KG1 (cell line): ENCODE measurements around the gene GNL1.
A peak's percentile ranks its signal among the peaks of the same experiment; 100 is the strongest.

Experiments used
- DNase-seq: peaks from one replicate; lab custom pipeline; 2025; lab: John Stamatoyannopoulos, UW

Gene GNL1

DNA sequence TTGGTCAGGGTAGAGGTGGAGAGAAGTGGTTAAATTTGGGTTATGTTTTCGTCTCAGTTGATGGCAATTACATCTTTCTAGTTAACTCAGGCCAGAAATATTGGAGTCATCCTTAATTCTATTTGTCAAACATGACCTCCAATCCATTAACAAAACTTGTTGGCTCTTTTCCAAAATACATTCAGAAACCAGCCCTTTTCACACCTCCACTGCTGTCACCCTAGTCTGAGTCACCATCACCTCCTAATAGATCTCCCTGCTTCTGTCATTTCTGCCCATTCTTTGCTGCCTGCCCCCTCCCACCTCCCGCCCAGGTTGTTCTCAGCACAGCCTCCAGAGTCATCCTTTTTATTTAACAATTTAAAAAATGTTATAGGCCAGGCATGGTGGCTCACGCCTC, 12.0 kb upstream of the GNL1 start:
- no peak for DNase-seq

DNA sequence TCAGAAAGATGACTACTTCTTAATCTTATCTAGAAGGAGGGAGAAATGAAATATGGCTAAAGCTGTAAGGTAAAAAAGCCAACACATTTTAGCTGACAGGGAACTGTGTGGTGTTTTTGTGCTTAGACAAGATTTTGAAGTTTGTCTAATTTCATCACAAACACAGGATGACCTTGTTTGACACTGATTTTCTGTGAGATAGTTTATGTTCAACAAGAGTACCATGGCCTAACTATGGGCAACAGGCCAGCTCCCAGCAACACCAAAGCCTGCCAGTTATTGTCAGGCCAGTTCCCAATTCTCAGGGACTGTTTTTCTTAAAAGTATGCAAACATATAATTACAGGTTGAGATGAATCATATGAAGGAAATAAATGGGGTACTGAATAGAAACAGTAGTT, 9.5 kb upstream of the GNL1 start:
- DNase-seq, result no peak

DNA sequence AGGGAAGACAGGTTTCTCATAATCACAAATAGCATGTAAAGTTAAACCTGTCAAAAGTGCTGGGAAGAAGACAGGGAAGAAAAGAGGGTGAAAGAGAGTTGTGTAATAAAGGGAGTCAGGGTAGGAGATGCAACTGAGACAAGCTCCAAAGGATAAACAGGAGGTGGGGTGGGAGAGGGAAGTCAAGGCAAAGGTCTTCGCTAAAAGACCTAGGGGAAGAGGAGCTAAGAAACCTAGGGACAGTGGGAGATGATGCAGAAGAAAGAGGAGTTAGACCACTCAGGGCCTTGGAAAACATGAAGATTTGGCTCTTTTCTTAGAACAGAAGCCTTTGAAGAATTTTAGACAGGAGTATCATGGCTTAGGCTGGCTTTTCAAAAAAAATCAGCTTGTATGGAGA, 7.8 kb upstream of the GNL1 start:
- no peak for DNase-seq

DNA sequence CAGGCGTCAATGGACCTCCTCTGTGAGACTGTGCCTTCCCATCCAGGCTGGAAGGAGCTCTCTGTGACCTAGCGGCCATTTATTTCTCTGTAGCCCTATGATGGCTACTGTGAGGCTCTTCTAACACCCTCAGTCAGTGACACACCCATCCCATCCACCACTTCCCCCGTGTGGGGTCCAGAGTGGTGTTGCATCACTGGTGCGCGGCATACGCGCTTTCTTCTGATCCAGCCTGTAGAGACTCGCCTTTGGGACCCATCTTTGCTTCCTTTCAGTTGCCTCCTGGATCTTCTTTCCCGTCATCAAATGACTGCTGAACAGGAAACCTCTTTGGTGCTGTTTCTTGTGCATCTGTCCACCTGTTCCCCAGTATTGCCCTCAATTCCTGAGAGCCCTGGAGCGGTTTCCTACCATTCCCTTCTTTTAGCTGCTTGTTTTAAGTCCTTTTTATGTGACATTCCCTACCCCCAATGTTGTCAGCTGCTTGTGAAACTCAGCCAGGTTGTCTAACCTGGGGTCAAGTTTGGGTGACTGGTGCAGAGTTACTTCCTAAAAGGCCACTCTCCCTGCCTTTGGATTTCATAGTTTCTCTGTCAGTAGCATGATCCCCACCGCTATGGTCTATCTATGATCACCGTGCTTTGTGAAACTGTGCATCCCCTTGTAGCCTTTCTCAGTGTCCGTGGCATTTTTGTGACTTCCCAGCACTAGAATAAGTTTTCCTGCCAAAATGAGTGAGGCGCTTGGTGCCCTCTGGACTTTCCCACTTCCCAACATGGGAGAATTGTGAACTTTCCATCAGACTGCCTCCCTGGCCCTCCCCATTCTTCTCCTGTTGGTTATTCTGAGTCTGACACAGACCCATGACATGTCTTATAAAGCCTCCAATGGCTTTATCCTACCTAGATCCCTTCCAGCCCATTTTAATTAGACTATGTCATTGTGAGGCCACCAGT, 6.5 kb upstream of the GNL1 start:
- no peak for DNase-seq

DNA sequence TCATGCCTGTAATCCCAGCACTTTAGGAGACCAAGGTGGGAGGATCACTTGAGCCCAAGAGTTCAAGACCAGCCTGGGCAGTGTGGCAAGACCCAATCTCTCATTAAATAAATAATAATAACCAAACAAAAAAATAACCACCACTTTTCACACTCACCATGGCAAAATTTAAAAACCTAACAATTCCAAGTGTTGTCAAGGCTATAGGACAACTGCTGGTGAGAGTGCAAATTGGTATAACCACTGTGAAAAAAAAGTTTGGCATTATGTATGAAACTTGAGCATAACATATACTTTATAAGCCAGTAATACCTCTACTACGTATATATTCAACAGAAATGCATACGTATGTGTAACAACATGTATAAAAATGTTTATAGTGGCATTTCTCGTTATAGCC, 4.6 kb upstream of the GNL1 start:
- DNase-seq, result no peak

DNA sequence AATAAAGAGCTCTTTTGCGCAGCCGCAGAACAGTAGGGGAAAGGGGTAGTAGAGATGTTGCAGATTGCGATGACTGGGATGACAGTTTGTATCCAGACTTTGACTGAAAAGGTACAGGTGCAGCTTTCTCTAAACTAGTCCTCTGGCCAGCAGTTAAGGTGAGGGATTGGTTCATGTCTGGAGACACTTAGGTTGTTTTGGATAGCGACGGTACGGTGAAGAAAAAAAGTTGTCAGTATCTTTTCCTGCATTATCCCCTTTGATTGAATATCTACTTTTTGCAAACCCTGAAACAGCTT, 1.3 kb upstream of the GNL1 start:
- no peak for DNase-seq

DNA sequence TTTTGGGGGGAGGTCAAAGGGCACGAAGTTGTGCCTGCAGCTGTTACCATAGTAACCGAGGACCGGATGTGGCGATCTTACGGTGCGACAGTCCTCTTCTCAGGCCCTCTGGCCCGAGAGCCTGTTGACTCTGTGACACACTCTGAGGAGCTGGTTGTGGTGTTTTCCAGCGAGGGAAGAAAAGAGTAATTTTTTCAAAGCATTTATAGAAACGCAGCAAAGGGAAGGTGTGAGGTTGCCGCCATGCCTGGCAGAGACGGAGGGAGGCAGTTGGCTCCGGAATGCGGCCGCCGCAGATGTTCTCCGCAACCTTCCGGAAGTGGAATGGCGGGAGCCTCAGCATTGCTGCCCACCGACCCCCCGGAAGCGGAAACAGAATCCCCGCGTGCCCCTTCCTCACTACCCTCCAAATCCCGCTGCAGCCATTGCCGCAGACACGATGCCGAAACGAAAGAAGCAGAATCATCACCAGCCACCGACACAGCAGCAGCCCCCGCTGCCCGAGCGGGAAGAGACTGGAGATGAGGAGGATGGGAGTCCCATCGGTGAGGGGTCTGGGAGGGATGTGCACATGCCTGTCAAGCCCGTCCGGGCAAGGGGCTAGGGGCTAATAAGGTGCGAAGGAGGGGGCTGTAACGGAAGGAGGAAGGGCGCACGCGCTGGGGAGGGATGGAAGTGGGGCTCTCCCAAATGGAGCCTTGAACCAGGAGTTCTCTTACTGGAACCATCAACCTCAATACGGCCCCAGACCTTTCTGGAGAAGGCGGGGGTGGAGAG, 805 bp upstream of the GNL1 start, which contains the start of gene PRR3:
Gene PRR3 (plus strand): TSS at position 390 of the 777 bp plus-strand sequence. CDS start 50 bp downstream, at position 440.
- DNase-seq, result peak; percentile 92

DNA sequence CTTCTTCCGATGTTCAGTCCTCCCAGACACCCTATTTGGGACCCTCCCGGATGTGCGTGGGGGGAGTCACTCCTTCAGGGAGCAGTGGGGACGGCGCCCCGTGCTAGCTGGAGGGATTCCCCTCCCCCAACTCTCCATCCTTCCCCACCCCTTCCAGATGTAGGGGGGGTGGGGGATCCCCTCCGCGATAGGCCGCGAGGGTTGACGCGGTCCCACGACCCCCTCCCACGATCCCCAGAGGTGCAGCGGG, 548 bp downstream of the GNL1 start:
- no peak for DNase-seq

DNA sequence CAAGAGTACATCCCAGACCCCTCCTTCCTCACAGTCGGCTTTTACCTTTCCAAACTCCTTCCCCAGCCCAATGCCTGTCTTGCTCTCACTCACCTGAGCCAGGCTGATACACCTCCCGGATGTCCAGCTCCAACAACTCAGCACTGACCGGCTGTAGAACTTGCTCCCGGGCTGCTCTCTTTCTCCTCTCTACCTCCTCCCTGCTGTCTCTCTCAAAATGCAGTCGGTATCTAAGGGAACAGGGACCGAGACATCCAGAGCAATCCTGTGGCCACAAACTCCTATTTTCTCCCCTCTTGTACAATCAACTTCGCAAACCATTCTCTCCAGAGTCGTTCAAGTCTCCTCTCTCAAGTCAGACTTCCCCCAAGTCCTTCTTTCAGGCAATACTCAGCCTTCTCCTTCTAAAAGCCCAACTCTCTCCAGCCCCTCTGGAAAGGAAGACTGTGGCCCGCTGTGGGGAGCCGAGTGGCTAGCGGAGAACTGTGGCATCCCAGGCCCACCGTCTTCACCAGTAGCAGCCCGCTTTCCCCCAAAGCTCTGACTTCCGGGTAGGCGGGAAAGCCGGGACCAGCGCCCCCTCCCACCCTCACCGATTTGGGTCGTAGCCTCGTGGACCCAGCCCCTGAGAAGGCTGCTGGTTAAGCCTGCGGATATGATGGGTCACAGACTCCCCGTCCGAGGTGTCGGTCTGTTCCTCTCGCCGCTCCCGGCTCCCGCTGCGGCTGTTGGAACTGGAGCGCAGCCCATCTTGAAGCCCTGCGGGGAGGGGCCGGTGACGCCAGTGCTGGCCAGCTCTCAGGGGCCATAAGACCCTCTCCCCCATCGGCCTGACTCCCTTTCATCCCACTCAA, 1.1 kb downstream of the GNL1 start:
- no peak for DNase-seq

DNA sequence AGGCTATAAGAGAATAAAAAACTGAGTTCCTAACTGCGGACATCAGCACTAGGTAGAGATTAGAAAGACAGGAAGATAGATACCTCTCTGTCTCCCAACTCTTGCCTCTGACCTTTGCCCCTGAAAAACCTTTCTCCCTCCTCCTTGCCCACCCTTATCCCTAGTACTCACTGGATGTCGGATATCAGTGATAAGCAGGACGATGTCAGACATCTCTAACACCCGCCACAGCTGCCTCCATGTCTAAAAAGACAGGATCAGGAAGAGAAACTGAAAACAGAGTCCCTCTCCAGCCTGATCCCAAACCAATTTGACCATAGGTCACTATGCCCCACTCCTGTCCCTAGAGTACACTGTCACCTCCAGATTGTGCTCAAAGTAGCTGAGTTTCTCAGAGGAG, 1.9 kb downstream of the GNL1 start:
- no peak for DNase-seq

DNA sequence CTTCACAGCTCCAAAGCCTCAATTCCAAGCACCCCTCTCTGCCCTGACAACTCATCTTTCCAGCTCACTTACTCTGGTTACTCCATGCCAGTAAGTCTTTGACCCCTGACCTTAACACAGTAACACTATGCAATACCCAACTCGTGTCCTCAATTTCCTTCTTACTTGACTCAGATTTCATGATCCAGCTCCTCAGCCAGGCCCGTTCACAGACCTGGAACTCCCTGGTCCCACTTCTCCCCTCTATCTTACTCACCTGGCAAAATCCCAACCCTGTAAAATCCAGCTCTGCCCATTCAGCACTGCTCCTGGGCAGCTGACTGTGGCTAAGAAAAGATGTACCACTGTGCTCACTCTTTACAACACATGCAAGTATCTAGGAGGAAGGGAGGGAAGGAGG, 7.9 kb downstream of the GNL1 start:
- no peak for DNase-seq

DNA sequence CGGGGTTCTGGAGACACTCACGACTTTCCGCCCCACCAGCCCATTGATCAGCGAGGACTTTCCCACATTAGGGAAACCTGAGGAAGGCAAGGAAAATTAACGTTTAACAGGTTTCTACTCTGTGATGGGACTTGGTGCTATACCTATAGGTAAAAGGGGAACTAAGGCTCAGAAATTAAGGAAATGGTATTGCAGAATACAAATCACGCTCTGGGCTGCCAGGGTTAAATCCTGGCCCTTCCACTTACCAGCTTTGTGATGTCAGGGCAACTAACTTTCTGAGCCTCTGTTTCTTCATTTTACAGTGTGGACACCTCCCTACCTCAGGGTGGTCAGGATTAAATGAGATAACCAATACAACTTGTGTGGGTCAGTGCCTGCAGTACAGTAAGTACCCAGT, 8.8 kb downstream of the GNL1 start:
- no peak for DNase-seq

DNA sequence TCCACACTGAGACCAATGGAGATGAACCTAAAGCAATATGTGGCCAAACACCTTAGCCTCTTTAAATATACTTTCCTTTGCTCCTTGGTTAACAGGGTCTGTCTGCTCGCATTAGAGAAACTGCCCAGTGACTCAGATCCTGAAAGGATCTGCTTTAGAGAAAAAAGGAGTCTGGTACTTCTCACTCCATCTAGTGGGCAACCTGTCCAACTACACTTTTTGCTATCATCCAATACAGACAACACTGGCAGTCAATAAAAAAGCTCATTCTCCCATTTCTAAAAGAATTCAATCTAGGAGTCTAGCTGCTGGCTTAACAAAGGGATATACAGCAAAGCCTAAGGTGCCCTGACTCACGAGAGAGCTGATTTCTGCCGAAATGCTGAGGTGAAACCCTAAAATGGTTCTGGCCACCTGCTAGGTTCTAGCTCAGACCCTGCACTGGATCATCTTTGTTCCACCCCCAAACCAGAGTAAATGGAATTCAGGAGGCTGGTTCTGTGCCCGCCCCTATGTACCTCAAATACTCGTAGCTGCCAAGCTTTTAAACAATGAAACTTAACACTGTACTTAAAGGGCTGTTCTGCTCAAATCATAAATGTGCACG, 11.5 kb downstream of the GNL1 start:
- peak; percentile 50 for DNase-seq

DNA sequence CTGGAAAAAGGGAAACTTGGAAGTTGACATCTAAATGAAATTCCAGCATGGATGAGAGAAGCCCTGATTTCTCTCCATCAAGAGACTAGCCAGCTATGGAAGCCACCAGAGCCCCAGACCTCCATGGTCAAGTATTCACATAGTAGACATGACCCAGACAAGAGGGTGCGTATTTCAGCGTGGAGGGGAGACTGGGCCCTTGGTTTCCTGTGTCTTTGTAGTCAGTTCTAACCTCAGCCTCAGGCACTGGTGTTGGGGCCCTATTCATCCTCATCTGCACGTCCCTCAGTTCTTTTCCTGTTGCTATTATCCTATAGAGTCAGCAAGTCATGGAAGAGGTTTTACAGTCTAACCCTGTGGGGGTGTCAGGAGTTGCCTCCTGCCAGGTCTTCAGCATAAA, 12.5 kb downstream of the GNL1 start:
- no peak for DNase-seq

DNA sequence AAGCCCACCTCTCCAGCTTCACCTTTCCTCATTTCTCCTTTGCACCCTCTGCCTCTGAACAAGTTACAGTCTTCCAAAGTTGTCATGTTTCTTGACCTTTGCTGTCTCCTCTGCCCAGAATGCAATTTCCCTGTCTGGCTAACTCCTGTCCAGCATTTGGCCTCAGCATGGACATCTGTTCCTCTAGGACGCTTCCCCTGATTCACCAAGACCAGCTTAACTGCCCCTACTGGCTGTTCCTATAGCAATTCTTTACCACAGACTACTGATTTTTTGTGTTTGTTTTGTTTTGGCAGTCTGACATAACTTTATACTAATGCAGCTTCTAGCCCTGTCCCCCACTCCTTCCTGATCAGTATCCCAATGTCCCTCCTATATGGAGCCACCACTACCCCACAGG, 13.4 kb downstream of the GNL1 start:
- no peak for DNase-seq

DNA sequence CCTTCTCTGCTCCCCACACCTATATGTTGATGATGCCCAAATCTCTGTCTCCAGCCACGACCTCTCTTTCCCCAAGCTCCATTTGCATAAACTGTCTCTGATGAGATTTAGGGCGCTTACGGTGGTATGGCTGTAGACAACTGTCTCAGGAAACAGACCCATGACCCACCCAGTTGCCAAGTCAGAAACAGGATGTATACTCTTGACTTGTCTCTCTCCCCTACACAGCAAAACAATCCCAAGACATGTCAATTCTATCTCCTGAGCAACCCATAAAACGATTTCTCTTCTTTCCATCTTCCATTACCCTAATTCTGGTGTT, 13.9 kb downstream of the GNL1 start:
- no peak for DNase-seq

DNA sequence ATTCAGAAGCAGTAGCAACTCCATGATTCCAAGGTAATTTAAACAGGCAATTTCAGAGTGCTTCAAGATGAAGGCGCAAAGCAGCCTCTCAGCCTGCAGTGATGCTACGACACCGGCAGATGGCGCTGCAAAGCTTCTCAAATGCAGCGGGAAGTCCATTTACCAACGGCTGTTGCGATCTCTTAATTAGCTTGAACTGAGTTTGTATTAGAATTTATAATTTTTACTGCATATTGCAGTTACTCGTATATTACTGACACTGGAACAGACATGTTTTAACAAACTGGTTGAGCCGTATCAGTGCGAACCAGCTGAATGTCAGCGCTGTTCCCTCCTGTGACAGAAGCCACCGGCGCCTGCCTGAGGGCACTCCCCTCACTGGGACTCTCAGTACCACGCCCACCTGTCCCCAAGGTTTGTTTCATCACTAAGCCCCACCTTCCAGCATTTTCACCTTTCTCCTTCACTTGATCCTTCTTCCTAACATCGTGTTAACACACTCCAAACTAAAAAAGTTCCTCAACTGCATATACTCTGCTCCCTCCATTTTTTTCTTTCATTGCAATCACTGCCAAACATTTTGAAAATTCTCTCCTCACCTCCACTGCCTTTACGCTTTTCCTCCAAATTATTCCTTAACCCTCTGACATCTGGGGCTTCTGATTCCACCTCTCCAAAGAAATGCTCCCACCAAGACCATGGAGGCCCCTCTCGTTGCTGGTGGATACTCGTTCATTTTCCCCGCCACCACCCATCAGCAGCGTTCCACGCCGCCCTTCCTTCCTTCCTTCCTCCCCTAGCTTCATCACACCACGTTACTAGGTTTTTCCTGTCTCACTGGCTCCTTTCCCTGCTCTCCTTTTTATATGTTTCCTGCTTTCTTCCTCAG, 14.5 kb downstream of the GNL1 start:
- DNase-seq, result peak; percentile 82

DNA sequence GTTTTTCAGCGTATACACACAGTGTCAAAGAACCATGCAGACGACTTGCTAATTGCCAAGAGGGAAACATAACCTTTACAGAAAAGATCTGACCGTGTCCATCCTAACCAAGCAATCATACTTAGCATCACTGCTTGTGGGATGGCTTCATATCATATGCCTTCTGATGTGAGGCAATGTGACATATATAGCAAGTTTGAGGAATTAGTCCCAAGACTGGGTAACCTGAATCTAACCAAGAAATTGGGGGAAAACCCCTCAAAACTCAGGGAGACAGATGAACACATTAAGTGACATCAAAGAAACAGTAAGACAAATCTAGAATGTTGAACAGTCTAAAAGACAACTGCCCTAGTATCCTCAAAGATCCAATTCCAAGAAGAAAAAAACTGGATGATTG, 18.4 kb downstream of the GNL1 start:
- no peak for DNase-seq

DNA sequence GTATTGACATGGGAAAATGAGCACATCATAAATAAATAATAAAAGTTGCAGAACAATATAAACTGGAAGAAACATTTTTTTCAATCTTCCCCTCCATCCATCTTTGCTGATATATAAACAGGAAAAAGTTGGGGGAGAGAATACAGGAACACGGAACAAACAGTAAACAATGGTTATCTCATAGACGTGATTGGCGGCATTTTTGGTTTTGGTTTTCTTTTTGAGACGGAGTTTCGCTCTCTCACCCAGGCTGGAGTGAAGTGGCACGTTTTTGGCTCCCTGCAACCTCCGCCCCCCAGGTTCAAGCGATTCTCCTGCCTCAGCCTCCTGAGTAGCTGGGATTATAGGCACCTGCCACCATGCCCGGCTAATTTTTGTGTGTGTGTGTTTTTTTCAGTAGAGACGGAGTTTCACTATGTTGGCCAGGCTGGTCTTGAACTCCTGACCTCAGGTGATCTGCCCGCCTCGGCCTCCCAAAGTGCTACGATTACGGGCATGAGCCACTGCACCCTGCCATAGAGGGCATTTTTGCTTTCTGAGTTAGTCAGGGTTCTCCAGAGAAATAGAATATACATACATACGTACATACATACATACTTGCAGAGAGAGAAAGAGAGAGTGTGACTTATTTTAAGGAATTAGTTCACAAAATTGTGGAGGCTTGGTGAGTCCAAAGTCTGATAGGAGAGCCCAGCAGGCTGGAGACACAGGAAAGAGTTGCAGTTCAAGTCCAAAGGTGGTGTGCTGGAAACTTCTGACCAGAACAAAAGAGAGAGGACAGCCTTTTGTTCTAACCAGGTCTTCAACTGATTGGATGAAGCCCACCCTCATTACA, 22.6 kb downstream of the GNL1 start:
- no peak for DNase-seq

DNA sequence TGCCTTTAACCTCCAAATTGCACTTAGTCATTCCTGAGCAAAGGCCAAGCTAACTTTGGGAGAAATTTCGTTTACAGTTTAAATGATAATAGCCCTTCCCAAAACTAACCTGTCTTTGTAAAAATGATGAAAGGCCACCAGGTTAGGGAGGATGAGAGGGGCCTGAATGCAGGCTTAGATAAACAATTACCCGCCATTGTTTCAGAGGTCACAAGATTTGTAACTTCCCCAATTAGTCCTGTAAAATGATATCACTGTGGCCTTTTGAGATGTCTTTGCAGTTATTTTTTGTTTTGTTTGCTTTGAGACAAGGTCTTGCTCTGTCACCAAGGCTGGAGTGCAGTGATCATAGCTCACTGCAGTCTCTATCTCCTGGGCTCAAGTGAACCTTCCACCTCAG, 26.3 kb downstream of the GNL1 start:
- DNase-seq, result no peak
